Neural crest cell (in vitro differentiated cells): ENCODE measurements around the gene CAPN13. TPM values are rescaled to one million over a fixed set of nuclear protein-coding genes. Genes with fewer than 3 reads are reported as not detected.

Source experiments
- DNase-seq: peaks from one replicate; pipeline ENCODE4 v3.0.0; 2021; ENCODE audit warnings: low read depth, mixed read lengths, low spot score
- H3K27ac Mint-ChIP-seq: one replicate; pipeline ENCODE4 v1.8.0; 2021; ENCODE audit warnings: mild to moderate bottlenecking, mixed read lengths; ENCODE audit not compliant: unreplicated experiment
- H3K27me3 Mint-ChIP-seq: 2 replicates; pipeline ENCODE4 v1.8.0; 2021; ENCODE audit warnings: low read depth, mild to moderate bottlenecking, mixed read lengths
- H3K36me3 Mint-ChIP-seq: 2 replicates; pipeline ENCODE4 v1.8.0; 2021; ENCODE audit warnings: low read depth, mild to moderate bottlenecking, mixed read lengths
- H3K4me1 Mint-ChIP-seq: 2 replicates; pipeline ENCODE4 v1.8.0; 2021; ENCODE audit warnings: mixed read lengths
- H3K4me3 Mint-ChIP-seq: one replicate; pipeline ENCODE4 v1.8.0; 2021; ENCODE audit warnings: mild to moderate bottlenecking, mixed read lengths
- H3K9me3 Mint-ChIP-seq: 2 replicates; pipeline ENCODE4 v1.8.0; 2021; ENCODE audit warnings: mixed read lengths
- CTCF ChIP-seq: fragments of 200-600 bp; sonication (generic); conservative IDR thresholded peaks from 2 replicates; pipeline ENCODE4 v1.5.0; 2021; ENCODE audit warnings: antibody characterized with exemption, mild to moderate bottlenecking
- total RNA-seq: library from RNA; stranded (reverse); gene quantifications from 2 replicates; pipeline ENCODE4 v1.2.1, GENCODE V29; 2021

CAPN13 gene
- total RNA-seq, 1 donor from 2014 or later: not detected

- no peak for TF ChIP-seq CTCF
- no peaks in the 10 kb centered on the region for H3K9me3 Mint-ChIP-seq
- peaks cover 18% of the 10 kb centered on the region for H3K4me1 Mint-ChIP-seq
- no peak overlapping the region for H3K27ac Mint-ChIP-seq
- H3K36me3 Mint-ChIP-seq: no peaks in the 10 kb centered on the region
- no peak overlapping the region for H3K4me3 Mint-ChIP-seq
- no peak for DNase-seq
- peaks cover 36% of the 10 kb centered on the region for H3K27me3 Mint-ChIP-seq
Observed at GRCh38 chr2:30756971-30757370, 50.3 kb downstream of the CAPN13 start.

GRCh38 chr2:30756051-30756719 is 51.1 kb downstream of the CAPN13 start:
- no peaks in the 10 kb centered on the region for H3K36me3 Mint-ChIP-seq
- DNase-seq: peak; percentile 5
- H3K27me3 Mint-ChIP-seq: peaks cover 42% of the 10 kb centered on the region
- TF ChIP-seq CTCF: no peak
- peaks cover 18% of the 10 kb centered on the region for H3K4me1 Mint-ChIP-seq
- no peaks in the 10 kb centered on the region for H3K9me3 Mint-ChIP-seq
- no peak overlapping the region for H3K4me3 Mint-ChIP-seq
- no peak overlapping the region for H3K27ac Mint-ChIP-seq

- H3K36me3 Mint-ChIP-seq: no peaks in the 10 kb centered on the region
- no peak for TF ChIP-seq CTCF
- DNase-seq: no peak
- H3K27me3 Mint-ChIP-seq: peaks cover 41% of the 10 kb centered on the region
- peaks cover 18% of the 10 kb centered on the region for H3K4me1 Mint-ChIP-seq
- H3K27ac Mint-ChIP-seq: no peak overlapping the region
- H3K9me3 Mint-ChIP-seq: no peaks in the 10 kb centered on the region
- H3K4me3 Mint-ChIP-seq: no peak overlapping the region
Observed at GRCh38 chr2:30753630-30754029, 53.6 kb downstream of the CAPN13 start.

- H3K27ac Mint-ChIP-seq: no peak overlapping the region
- no peak overlapping the region for H3K4me3 Mint-ChIP-seq
- H3K27me3 Mint-ChIP-seq: peaks cover 42% of the 10 kb centered on the region
- no peaks in the 10 kb centered on the region for H3K9me3 Mint-ChIP-seq
- H3K36me3 Mint-ChIP-seq: no peaks in the 10 kb centered on the region
- H3K4me1 Mint-ChIP-seq: peaks cover 14% of the 10 kb centered on the region
- TF ChIP-seq CTCF: no peak
- DNase-seq: no peak
Observed at GRCh38 chr2:30752811-30753210, 54.4 kb downstream of the CAPN13 start.

GRCh38 chr2:30747206-30747605 is 60.0 kb downstream of the CAPN13 start:
- Mint-ChIP-seq H3K4me3 (no peak overlapping the region), H3K4me1 (no peaks in the 10 kb centered on the region), H3K9me3 (no peaks in the 10 kb centered on the region), H3K27ac (no peak overlapping the region), H3K27me3 (peaks cover 29% of the 10 kb centered on the region), H3K36me3 (no peaks in the 10 kb centered on the region)
- no peak for DNase-seq
- TF ChIP-seq CTCF: no peak
